MM.1S (cell line): ENCODE results near the gene PDE1C.

Experiments
- DNase-seq: peaks from one replicate; pipeline ENCODE4 v3.0.0-alpha.2; 2015
- H2AFZ ChIP-seq: fragments of 300-600 bp; sonication (generic); 2 replicates; pipeline ENCODE4 v1.6.0; 2016; ENCODE audit warnings: antibody characterized with exemption, low read length
- H3F3A ChIP-seq: fragments of 300-600 bp; sonication (generic); 2 replicates; pipeline ENCODE4 v1.6.1; 2016; ENCODE audit warnings: mild to moderate bottlenecking, antibody characterized with exemption, low read length, moderate library complexity, mixed read lengths; ENCODE audit not compliant: insufficient read depth
- H3K27ac ChIP-seq: fragments of 300-600 bp; sonication (generic); 2 replicates; pipeline ENCODE4 v1.5.1; 2016; ENCODE audit warnings: mild to moderate bottlenecking, low read length
- H3K27me3 ChIP-seq: fragments of 300-600 bp; sonication (generic); replicated peaks from 2 replicates; pipeline ENCODE4 v1.6.0; 2016; ENCODE audit warnings: low read length; ENCODE audit not compliant: insufficient read depth
- H3K36me3 ChIP-seq: fragments of 300-600 bp; sonication (generic); replicated peaks from 2 replicates; pipeline ENCODE4 v1.6.1; 2016; ENCODE audit warnings: mild to moderate bottlenecking, low read length, mixed read lengths; ENCODE audit not compliant: insufficient read depth
- H3K4me1 ChIP-seq: fragments of 300-600 bp; sonication (generic); 2 replicates; pipeline ENCODE4 v1.6.1; 2016; ENCODE audit warnings: low read length, mixed read lengths
- H3K4me2 ChIP-seq: fragments of 300-600 bp; sonication (generic); 2 replicates; pipeline ENCODE4 v1.6.0; 2016; ENCODE audit warnings: low read depth, low read length
- H3K4me3 ChIP-seq: fragments of 300-600 bp; sonication (generic); 2 replicates; pipeline ENCODE4 v1.5.1; 2016; ENCODE audit warnings: low read length, mixed read lengths
- H3K79me2 ChIP-seq: fragments of 300-600 bp; sonication (generic); 2 replicates; pipeline ENCODE4 v1.6.1; 2016; ENCODE audit warnings: mixed run types, low read length, mixed read lengths
- H3K9ac ChIP-seq: fragments of 300-600 bp; sonication (generic); 2 replicates; pipeline ENCODE4 v1.6.1; 2016; ENCODE audit warnings: low read length, mixed read lengths
- H3K9me2 ChIP-seq: fragments of 300-600 bp; sonication (generic); replicated peaks from 2 replicates; pipeline ENCODE4 v1.6.1; 2016; ENCODE audit warnings: mild to moderate bottlenecking, low read length, mixed read lengths; ENCODE audit not compliant: insufficient read depth
- H3K9me3 ChIP-seq: fragments of 300-600 bp; sonication (generic); replicated peaks from 2 replicates; pipeline ENCODE4 v1.6.1; 2016; ENCODE audit warnings: mild to moderate bottlenecking, low read length, mixed read lengths; ENCODE audit not compliant: insufficient read depth
- H4K20me1 ChIP-seq: fragments of 300-600 bp; sonication (generic); 2 replicates; pipeline ENCODE4 v1.6.1; 2016; ENCODE audit warnings: mild to moderate bottlenecking, low read length, moderate library complexity, mixed read lengths; ENCODE audit not compliant: insufficient read depth
- CTCF ChIP-seq: fragments of 300-600 bp; sonication (generic); IDR thresholded peaks from 2 replicates; pipeline ENCODE4 v1.5.1; 2016; ENCODE audit warnings: antibody characterized with exemption, low read length, mixed read lengths
- EZH2 ChIP-seq: fragments of 300-600 bp; sonication (generic); optimal IDR thresholded peaks from 2 replicates; pipeline ENCODE3; 2017; ENCODE audit warnings: low read depth, mild to moderate bottlenecking, antibody characterized with exemption, low read length, mixed read lengths
- EZH2phosphoT487 ChIP-seq: fragments of 300-600 bp; sonication (generic); IDR thresholded peaks from 2 replicates; pipeline ENCODE4 v1.6.1; 2018; ENCODE audit warnings: antibody characterized with exemption, low read length

PDE1C gene

GRCh38 chr7:32032211-32032610, 38.0 kb downstream of the PDE1C start:
- Histone ChIP-seq H3K79me2 (no peaks in the 10 kb centered on the region), H3F3A (0 out of 2 replicates have a peak, but pooled peaks cover under 1% of the 10 kb centered on the region), H3K4me1 (peaks cover 7% of the 10 kb centered on the region), H2AFZ (no peak overlapping the region), H3K27me3 (no peaks in the 10 kb centered on the region), H4K20me1 (no peaks in the 10 kb centered on the region), H3K9me2 (no peaks in the 10 kb centered on the region), H3K4me3 (no peak overlapping the region), H3K27ac (no peak overlapping the region), H3K36me3 (no peaks in the 10 kb centered on the region), H3K9me3 (no peaks in the 10 kb centered on the region), H3K4me2 (no peak overlapping the region), H3K9ac (no peak overlapping the region)
- TF ChIP-seq EZH2 = no peak
- no peak for DNase-seq

GRCh38 chr7:32030904-32031692, 39.1 kb downstream of the PDE1C start:
- DNase-seq = no peak
- Histone ChIP-seq H4K20me1 (no peaks in the 10 kb centered on the region), H2AFZ (no peak overlapping the region), H3K36me3 (no peaks in the 10 kb centered on the region), H3K9ac (no peak overlapping the region), H3K9me2 (no peaks in the 10 kb centered on the region), H3K4me1 (peaks cover 2% of the 10 kb centered on the region; the same call in 1 of the 2 replicates), H3K79me2 (no peaks in the 10 kb centered on the region), H3K27ac (no peak overlapping the region), H3K27me3 (no peaks in the 10 kb centered on the region), H3K9me3 (no peaks in the 10 kb centered on the region), H3K4me3 (no peak overlapping the region), H3F3A (no peaks in the 10 kb centered on the region), H3K4me2 (no peak overlapping the region)
- TF ChIP-seq CTCF (no peak), EZH2phosphoT487 (no peak), EZH2 (no peak)

GRCh38 chr7:32026083-32026425, 44.2 kb downstream of the PDE1C start:
- H3K27me3 ChIP-seq = no peaks in the 10 kb centered on the region
- no peaks in the 10 kb centered on the region for H3K9me2 ChIP-seq
- H3K9ac ChIP-seq = no peak overlapping the region
- no peak overlapping the region for H3K4me2 ChIP-seq
- no peak for DNase-seq
- no peaks in the 10 kb centered on the region for H3K9me3 ChIP-seq
- no peaks in the 10 kb centered on the region for H3K4me1 ChIP-seq
- no peak overlapping the region for H2AFZ ChIP-seq
- no peaks in the 10 kb centered on the region for H4K20me1 ChIP-seq
- no peaks in the 10 kb centered on the region for H3F3A ChIP-seq
- no peak for TF ChIP-seq CTCF
- no peak for TF ChIP-seq EZH2
- no peak for TF ChIP-seq EZH2phosphoT487
- H3K4me3 ChIP-seq = no peak overlapping the region
- H3K36me3 ChIP-seq = no peaks in the 10 kb centered on the region
- no peaks in the 10 kb centered on the region for H3K79me2 ChIP-seq
- H3K27ac ChIP-seq = no peak overlapping the region

GRCh38 chr7:32025381-32026082, 44.7 kb downstream of the PDE1C start:
- DNase-seq = no peak
- Histone ChIP-seq H3K4me2 (no peak overlapping the region), H3F3A (no peaks in the 10 kb centered on the region), H3K9me3 (no peaks in the 10 kb centered on the region), H3K9me2 (no peaks in the 10 kb centered on the region), H4K20me1 (no peaks in the 10 kb centered on the region), H3K36me3 (no peaks in the 10 kb centered on the region), H3K4me3 (no peak overlapping the region), H3K27me3 (no peaks in the 10 kb centered on the region), H3K4me1 (no peaks in the 10 kb centered on the region), H3K9ac (no peak overlapping the region), H3K79me2 (no peaks in the 10 kb centered on the region), H3K27ac (no peak overlapping the region), H2AFZ (no peak overlapping the region)
- no peak for TF ChIP-seq EZH2phosphoT487
- TF ChIP-seq EZH2 = no peak
- no peak for TF ChIP-seq CTCF
